GM19455 (cell line): ENCODE data around the gene HSPB3.
"Not testable (repeated sequence)": the region's sequence is repeated elsewhere in the genome, so short reads cannot be mapped to it uniquely, and the experiment has no call there.

Experiments
- ATAC-seq: cut with Tn5 transposase; IDR thresholded peaks from one replicate; pipeline ENCODE4 v1.9.1; 2021; ENCODE audit not compliant: unreplicated experiment

The HSPB3 gene

GRCh38 chr5:54454602-54455001 lies 897 bp upstream of the HSPB3 start:
- ATAC-seq = no peak

- ATAC-seq = no peak
These were observed 1.8 kb downstream of the HSPB3 start for GRCh38 chr5:54457094-54457862.

- ATAC-seq = no peak
These were observed 2.7 kb downstream of the HSPB3 start for GRCh38 chr5:54458221-54458620.

- no peak for ATAC-seq
These were observed 4.9 kb downstream of the HSPB3 start for GRCh38 chr5:54460181-54460919.

- no peak for ATAC-seq
These were observed 6.8 kb downstream of the HSPB3 start for GRCh38 chr5:54462281-54462680.

GRCh38 chr5:54463713-54464112 lies 8.2 kb downstream of the HSPB3 start:
- no peak for ATAC-seq

GRCh38 chr5:54469622-54470021 lies 14.1 kb downstream of the HSPB3 start:
- peak; percentile 83 for ATAC-seq

- no peak for ATAC-seq
These were observed 14.6 kb downstream of the HSPB3 start for GRCh38 chr5:54470128-54470527.

GRCh38 chr5:54470677-54471076 lies 15.2 kb downstream of the HSPB3 start:
- no peak for ATAC-seq

GRCh38 chr5:54471398-54471797 lies 15.9 kb downstream of the HSPB3 start:
- ATAC-seq = no peak

- ATAC-seq = no peak
These were observed 21.2 kb downstream of the HSPB3 start for GRCh38 chr5:54476682-54477081.

- ATAC-seq = no peak
These were observed 22.5 kb downstream of the HSPB3 start for GRCh38 chr5:54477941-54478478.

GRCh38 chr5:54480296-54480695 lies 24.8 kb downstream of the HSPB3 start:
- ATAC-seq = no peak

- no peak for ATAC-seq
These were observed 28.9 kb downstream of the HSPB3 start for GRCh38 chr5:54484219-54484894.

- not testable (repeated sequence) for ATAC-seq
These were observed 30.2 kb downstream of the HSPB3 start for GRCh38 chr5:54485659-54486058.

- ATAC-seq = not testable (repeated sequence)
These were observed 34.1 kb downstream of the HSPB3 start for GRCh38 chr5:54489648-54489979.

GRCh38 chr5:54491326-54491725 lies 35.8 kb downstream of the HSPB3 start:
- no peak for ATAC-seq

- ATAC-seq = no peak
These were observed 36.7 kb downstream of the HSPB3 start for GRCh38 chr5:54492178-54492577.

- no peak for ATAC-seq
These were observed 39.5 kb downstream of the HSPB3 start for GRCh38 chr5:54495027-54495426.
